Trophoblast cell (in vitro differentiated cells and primary cell): ENCODE data around the gene KRT39.

Experiments
- DNase-seq, 2 donors: peaks; one replicate each; pipeline ENCODE4 v3.0.0-alpha.2; 2016
- H2AFZ ChIP-seq: 2 replicates; pipeline ENCODE4 v1.6.1; 2013; ENCODE audit warnings: low read length, moderate library complexity, mild to moderate bottlenecking; ENCODE audit not compliant: insufficient read depth, poor library complexity
- H2AK5ac ChIP-seq: 2 replicates; pipeline ENCODE4 v1.6.1; 2013; ENCODE audit warnings: mild to moderate bottlenecking, low read length
- H2BK120ac ChIP-seq: 2 replicates; pipeline ENCODE4 v1.6.1; 2013; ENCODE audit warnings: low read length, mild to moderate bottlenecking, moderate library complexity; ENCODE audit not compliant: insufficient read depth, poor library complexity
- H2BK12ac ChIP-seq: 2 replicates; pipeline ENCODE4 v1.6.1; 2013; ENCODE audit warnings: mild to moderate bottlenecking, low read length, moderate library complexity
- H2BK5ac ChIP-seq: 2 replicates; pipeline ENCODE4 v1.6.1; 2013; ENCODE audit warnings: low read length, low read depth, moderate library complexity, mild to moderate bottlenecking; ENCODE audit not compliant: poor library complexity
- H3K14ac ChIP-seq: 2 replicates; pipeline ENCODE4 v1.6.1; 2013; ENCODE audit warnings: mild to moderate bottlenecking, low read length
- H3K18ac ChIP-seq: 2 replicates; pipeline ENCODE4 v1.6.1; 2013; ENCODE audit warnings: mild to moderate bottlenecking, low read length
- H3K23ac ChIP-seq: 2 replicates; pipeline ENCODE4 v1.6.1; 2013; ENCODE audit warnings: low read length
- H3K27ac ChIP-seq: 2 replicates; pipeline ENCODE4 v1.5.1; 2013; ENCODE audit warnings: low read depth, mild to moderate bottlenecking, inconsistent platforms, low read length, moderate library complexity
- H3K27me3 ChIP-seq: 2 replicates; pipeline ENCODE4 v1.6.1; 2013; ENCODE audit warnings: inconsistent platforms, mild to moderate bottlenecking, low read length, moderate library complexity; ENCODE audit not compliant: insufficient read depth
- H3K36me3 ChIP-seq, 2 experiments: 1 replicate in 1 of 2; 2 replicates in 1 of 2; pipeline ENCODE4 v1.6.1; 2013; ENCODE audit warnings: low read length in 2 of 2, mild to moderate bottlenecking in 2 of 2, moderate library complexity in 1 of 2; ENCODE audit not compliant: insufficient read depth in 2 of 2, control insufficient read depth in 1 of 2
- H3K4ac ChIP-seq: 2 replicates; pipeline ENCODE4 v1.6.1; 2013; ENCODE audit warnings: low read depth, mild to moderate bottlenecking, low read length, moderate library complexity
- H3K4me1 ChIP-seq, 2 experiments: 1 replicate in 1 of 2; 2 replicates in 1 of 2; pipeline ENCODE4 v1.6.1; 2013; ENCODE audit warnings: low read length in 2 of 2, mild to moderate bottlenecking in 2 of 2, moderate library complexity in 1 of 2; ENCODE audit not compliant: insufficient read depth in 2 of 2, control insufficient read depth in 1 of 2
- H3K4me2 ChIP-seq: 2 replicates; pipeline ENCODE4 v1.6.1; 2013; ENCODE audit warnings: inconsistent platforms, mild to moderate bottlenecking, low read length, moderate library complexity
- H3K4me3 ChIP-seq: 2 replicates; pipeline ENCODE4 v1.5.1; 2013; ENCODE audit warnings: mild to moderate bottlenecking, low read depth, low read length, inconsistent platforms
- H3K79me1 ChIP-seq: one replicate; pipeline ENCODE4 v1.6.1; 2013; ENCODE audit warnings: low read length
- H3K79me2 ChIP-seq: 2 replicates; pipeline ENCODE4 v1.6.1; 2013; ENCODE audit warnings: low read length, mild to moderate bottlenecking; ENCODE audit not compliant: control insufficient read depth, insufficient read depth, poor library complexity
- H3K9ac ChIP-seq: 2 replicates; pipeline ENCODE4 v1.6.1; 2013; ENCODE audit warnings: mild to moderate bottlenecking, low read length
- H3K9me3 ChIP-seq: 2 replicates; pipeline ENCODE4 v1.6.1; 2013; ENCODE audit warnings: low read depth, mild to moderate bottlenecking, control low read depth, inconsistent platforms, low read length; ENCODE audit not compliant: insufficient read depth
- H4K12ac ChIP-seq: 2 replicates; pipeline ENCODE4 v1.6.1; 2013; ENCODE audit warnings: low read depth, mild to moderate bottlenecking, low read length, moderate library complexity
- H4K8ac ChIP-seq: 2 replicates; pipeline ENCODE4 v1.6.1; 2013; ENCODE audit warnings: low read depth, mild to moderate bottlenecking, low read length, moderate library complexity
- H4K91ac ChIP-seq: one replicate; pipeline ENCODE4 v1.6.1; 2013; ENCODE audit warnings: low read depth, mild to moderate bottlenecking, low read length, moderate library complexity
- WGBS: extraction: QIAGEN DNeasy Blood & Tissue Kit; methylation state at CpG from one replicate; pipeline ENCODE4 v1.1.7; 2013; ENCODE audit warnings: missing lambda C conversion rate; ENCODE audit not compliant: insufficient read length, insufficient coverage; ENCODE audit errors: extremely low coverage; 5-methylcytosine and 5-hydroxymethylcytosine counted together

KRT39 gene

DNA sequence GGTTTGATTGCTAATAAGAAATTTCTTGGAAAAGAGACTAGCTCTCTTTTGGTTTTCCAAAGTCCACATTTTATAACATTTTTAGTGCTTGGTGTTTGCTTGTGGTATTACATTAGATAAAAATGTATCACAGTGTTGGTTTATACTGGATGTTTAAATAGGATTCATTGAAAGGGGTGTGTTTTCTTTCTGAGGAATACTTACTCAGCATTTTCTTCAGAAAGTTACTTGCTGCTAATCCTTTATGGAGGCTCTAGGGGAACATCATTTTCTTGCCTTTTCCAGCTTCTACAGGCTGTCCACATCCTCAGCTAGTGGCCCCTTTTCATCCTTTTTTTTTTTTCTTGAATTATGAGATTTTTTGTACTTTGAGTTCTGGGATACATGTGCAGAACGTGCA lies 834 bp upstream of the KRT39 start:
- Histone ChIP-seq H3K14ac (no peak overlapping the region), H3K79me1 (no peaks in the 10 kb centered on the region), H3K23ac (no peak overlapping the region), H3K27ac (no peak overlapping the region), H2AFZ (no peak overlapping the region), H2BK12ac (no peak overlapping the region), H4K8ac (no peak overlapping the region), H3K9ac (no peak overlapping the region), H4K91ac (no peak overlapping the region), H3K18ac (no peak overlapping the region), H3K9me3 (no peaks in the 10 kb centered on the region), H3K4ac (no peak overlapping the region), H3K36me3 (no peaks in the 10 kb centered on the region), H3K4me1 (no peaks in the 10 kb centered on the region), H2BK120ac (no peak overlapping the region), H3K27me3 (no peaks in the 10 kb centered on the region), H2BK5ac (no peak overlapping the region), H3K4me3 (no peak overlapping the region), H4K12ac (no peak overlapping the region), H2AK5ac (no peak overlapping the region), H3K79me2 (no peaks in the 10 kb centered on the region), H3K4me2 (no peak overlapping the region)
- no CpG with 5 or more reads among the region's 1 CpG for WGBS
- DNase-seq: no peak

DNA sequence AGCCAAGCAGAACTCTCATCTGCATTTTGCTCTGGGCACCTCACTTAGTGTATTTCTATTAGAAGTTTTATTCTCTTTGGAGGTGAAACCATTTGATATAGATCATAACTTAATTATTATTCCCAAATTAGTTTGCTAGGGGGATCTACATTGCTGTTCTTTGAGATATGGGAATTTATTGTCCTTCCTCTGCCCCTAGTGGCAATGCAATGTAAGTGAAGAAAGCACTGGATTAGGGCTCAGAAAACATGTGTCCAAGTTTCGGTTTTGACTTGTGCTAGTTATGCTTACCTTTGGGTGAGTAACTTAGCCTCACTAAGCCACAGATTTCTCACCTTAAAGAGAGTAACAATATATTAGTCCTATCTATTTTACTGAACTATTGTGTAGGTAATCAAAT lies 2.9 kb downstream of the KRT39 start:
- Histone ChIP-seq H2AFZ (no peak overlapping the region), H3K9me3 (no peaks in the 10 kb centered on the region), H4K91ac (no peak overlapping the region)

DNA sequence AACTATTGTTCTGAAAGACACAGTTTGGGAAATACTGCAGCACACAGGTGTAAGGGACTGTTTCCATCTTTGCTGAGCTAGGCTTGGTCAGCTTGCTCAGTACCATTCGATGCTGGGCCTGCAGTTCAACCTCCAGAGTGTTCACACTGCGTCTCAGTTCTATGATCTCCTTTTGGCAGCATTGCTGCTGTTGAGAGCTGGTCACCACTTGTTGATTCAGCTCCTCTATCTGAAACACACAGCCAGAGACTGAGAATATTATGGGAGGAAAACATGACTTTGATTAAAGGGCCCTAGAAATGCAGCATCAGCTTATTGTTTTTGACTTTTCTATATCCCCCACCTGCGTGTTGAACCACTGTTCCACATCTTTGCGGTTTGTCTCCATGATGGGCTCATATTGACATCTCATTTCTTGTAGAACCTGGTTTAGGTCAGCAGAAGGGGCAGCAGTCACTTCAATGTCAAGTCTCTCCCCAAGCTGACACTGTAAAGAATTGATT lies 4.6 kb downstream of the KRT39 start:
- Histone ChIP-seq H2BK5ac (no peak overlapping the region), H3K4me1 (peaks cover 4 to 10% of the 10 kb centered on the region in 2 experiments), H3K14ac (no peak overlapping the region), H3K79me2 (no peaks in the 10 kb centered on the region), H3K79me1 (peaks cover 4% of the 10 kb centered on the region), H4K8ac (no peak overlapping the region), H2BK12ac (no peak overlapping the region), H2BK120ac (no peak overlapping the region), H3K4ac (no peak overlapping the region), H3K9ac (no peak overlapping the region), H4K12ac (no peak overlapping the region), H3K4me2 (no peak overlapping the region), H3K27me3 (no peaks in the 10 kb centered on the region), H4K91ac (no peak overlapping the region), H3K4me3 (no peak overlapping the region), H3K36me3 (no peaks in the 10 kb centered on the region), H3K9me3 (no peaks in the 10 kb centered on the region), H3K23ac (no peak overlapping the region), H3K27ac (no peak overlapping the region), H2AFZ (no peak overlapping the region), H2AK5ac (no peak overlapping the region), H3K18ac (no peak overlapping the region)
- WGBS: no CpG with 5 or more reads among the region's 4 CpGs
- no peak for DNase-seq

More for the DNA sequence above, 2.9 kb downstream of the KRT39 start:
- Histone ChIP-seq H3K4me1 (peaks cover 0 to 5% of the 10 kb centered on the region in 2 experiments), H2AK5ac (no peak overlapping the region), H3K27me3 (no peaks in the 10 kb centered on the region), H3K18ac (no peak overlapping the region), H3K4me2 (no peak overlapping the region), H3K27ac (no peak overlapping the region), H3K4ac (no peak overlapping the region), H3K79me2 (no peaks in the 10 kb centered on the region), H2BK5ac (no peak overlapping the region), H3K4me3 (no peak overlapping the region), H4K12ac (no peak overlapping the region), H2BK12ac (no peak overlapping the region), H4K8ac (no peak overlapping the region), H3K14ac (no peak overlapping the region), H3K23ac (no peak overlapping the region), H3K9ac (no peak overlapping the region), H3K79me1 (no peaks in the 10 kb centered on the region), H2BK120ac (no peak overlapping the region), H3K36me3 (no peaks in the 10 kb centered on the region)
- no CpG with 5 or more reads among the region's 1 CpG for WGBS
- DNase-seq: peak in 1 of 2 donors; percentile 55

DNA sequence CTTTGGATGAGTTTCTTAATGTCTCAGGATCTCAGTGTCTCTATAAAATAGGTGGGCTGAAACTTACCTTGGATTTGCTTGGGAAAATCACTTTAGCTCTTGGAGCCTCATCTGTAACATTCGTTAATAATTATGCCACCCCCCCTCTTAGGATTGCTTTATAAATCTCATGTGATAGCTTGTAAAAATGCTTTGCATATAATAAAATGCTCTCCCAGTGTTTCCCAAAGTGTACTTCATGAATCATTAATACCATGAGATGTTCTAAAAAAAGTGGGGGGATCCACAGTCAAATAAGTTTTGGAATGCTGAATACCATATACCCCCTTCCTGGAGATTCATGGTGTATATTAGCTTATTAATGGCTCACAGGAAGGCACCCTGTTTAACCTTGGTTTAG lies 5.2 kb downstream of the KRT39 start:
- H2BK12ac ChIP-seq: no peak overlapping the region
- H4K8ac ChIP-seq: no peak overlapping the region
- no peak overlapping the region for H3K18ac ChIP-seq
- H3K27me3 ChIP-seq: no peaks in the 10 kb centered on the region
- no peak overlapping the region for H3K4me2 ChIP-seq
- no peak overlapping the region for H3K4me3 ChIP-seq
- no peak overlapping the region for H2BK120ac ChIP-seq
- H4K12ac ChIP-seq: no peak overlapping the region
- H4K91ac ChIP-seq: no peak overlapping the region
- H2AK5ac ChIP-seq: no peak overlapping the region
- peaks cover 6 to 11% of the 10 kb centered on the region in 2 experiments for H3K4me1 ChIP-seq
- no peak overlapping the region for H2AFZ ChIP-seq
- H3K79me2 ChIP-seq: no peaks in the 10 kb centered on the region
- H3K4ac ChIP-seq: no peak overlapping the region
- no peak for DNase-seq
- no peak overlapping the region for H2BK5ac ChIP-seq
- H3K14ac ChIP-seq: no peak overlapping the region
- H3K79me1 ChIP-seq: peaks cover 4% of the 10 kb centered on the region
- H3K27ac ChIP-seq: no peak overlapping the region
- WGBS: no CpG with 5 or more reads among the region's 1 CpG
- no peaks in the 10 kb centered on the region for H3K36me3 ChIP-seq
- H3K9ac ChIP-seq: no peak overlapping the region
- no peaks in the 10 kb centered on the region for H3K9me3 ChIP-seq
- H3K23ac ChIP-seq: no peak overlapping the region
